A673 (cell line): ENCODE results near the gene TBC1D22A.

Source experiments
- EZH2 ChIP-seq: fragments of 200-600 bp; sonication (generic); IDR thresholded peaks from 2 replicates; pipeline ENCODE4 v1.6.1; 2017; ENCODE audit warnings: borderline replicate concordance, low read depth, mild to moderate bottlenecking, mixed read lengths, antibody characterized with exemption, low read length; ENCODE audit not compliant: poor library complexity, severe bottlenecking
- TF ChIP-seq, protein P1 (sequence below): fragments of 300-800, 200-600 bp; sonication (generic); conservative IDR thresholded peaks from 2 replicates; pipeline ENCODE4 v1.5.1; 2017; ENCODE audit warnings: low read depth, mild to moderate bottlenecking, antibody characterized with exemption, low read length, moderate library complexity, mixed read lengths

DNA sequence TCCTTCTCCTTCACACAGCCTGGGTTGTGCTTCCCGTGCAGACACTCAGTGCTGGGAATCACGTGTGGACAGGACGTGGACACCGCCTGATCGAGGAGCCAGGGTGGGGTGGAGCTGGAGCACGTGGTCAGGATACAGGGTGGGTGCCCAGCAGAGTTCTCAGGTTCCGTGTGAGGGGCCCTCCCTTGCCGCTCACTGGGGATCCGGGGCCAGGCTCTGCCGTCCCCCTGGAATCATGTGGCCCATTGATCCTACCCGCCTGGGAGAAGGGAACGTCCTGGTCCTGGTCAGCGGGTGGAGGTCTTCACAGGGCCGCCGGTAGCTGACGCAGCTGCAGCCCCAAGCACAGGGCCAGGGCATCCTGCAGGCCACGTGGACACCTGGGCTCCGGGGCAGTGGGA is 397.7 kb downstream of the TBC1D22A start:
- TF ChIP-seq, protein P1, sequence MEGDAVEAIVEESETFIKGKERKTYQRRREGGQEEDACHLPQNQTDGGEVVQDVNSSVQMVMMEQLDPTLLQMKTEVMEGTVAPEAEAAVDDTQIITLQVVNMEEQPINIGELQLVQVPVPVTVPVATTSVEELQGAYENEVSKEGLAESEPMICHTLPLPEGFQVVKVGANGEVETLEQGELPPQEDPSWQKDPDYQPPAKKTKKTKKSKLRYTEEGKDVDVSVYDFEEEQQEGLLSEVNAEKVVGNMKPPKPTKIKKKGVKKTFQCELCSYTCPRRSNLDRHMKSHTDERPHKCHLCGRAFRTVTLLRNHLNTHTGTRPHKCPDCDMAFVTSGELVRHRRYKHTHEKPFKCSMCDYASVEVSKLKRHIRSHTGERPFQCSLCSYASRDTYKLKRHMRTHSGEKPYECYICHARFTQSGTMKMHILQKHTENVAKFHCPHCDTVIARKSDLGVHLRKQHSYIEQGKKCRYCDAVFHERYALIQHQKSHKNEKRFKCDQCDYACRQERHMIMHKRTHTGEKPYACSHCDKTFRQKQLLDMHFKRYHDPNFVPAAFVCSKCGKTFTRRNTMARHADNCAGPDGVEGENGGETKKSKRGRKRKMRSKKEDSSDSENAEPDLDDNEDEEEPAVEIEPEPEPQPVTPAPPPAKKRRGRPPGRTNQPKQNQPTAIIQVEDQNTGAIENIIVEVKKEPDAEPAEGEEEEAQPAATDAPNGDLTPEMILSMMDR: no peak
- TF ChIP-seq EZH2: no peak
